Measurements from ENCODE around the gene LRRK1.

Gene LRRK1

GRCh38 chr15:101100593-101101442, 181.7 kb downstream of the LRRK1 start:
- no peak for DNase-seq

DNA sequence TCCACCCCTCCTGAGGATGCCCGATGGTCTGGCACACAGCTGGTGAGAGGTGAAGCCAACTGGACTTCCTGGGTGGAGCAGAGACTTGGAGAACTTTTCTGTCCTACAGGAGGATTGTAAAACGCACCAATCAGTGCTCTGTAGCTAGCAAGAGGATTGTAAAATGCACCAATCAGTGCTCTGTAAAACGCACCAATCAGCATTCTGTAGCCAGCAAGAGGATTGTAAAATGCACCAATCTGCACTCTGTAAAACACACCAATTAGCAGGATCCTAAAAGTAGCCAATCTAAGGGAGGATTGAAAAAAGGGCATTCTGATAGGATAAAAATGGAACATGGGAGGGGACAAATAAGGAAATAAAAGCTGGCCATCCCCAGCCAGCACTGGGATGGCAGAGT, 182.5 kb downstream of the LRRK1 start:
- no peak for DNase-seq

DNA sequence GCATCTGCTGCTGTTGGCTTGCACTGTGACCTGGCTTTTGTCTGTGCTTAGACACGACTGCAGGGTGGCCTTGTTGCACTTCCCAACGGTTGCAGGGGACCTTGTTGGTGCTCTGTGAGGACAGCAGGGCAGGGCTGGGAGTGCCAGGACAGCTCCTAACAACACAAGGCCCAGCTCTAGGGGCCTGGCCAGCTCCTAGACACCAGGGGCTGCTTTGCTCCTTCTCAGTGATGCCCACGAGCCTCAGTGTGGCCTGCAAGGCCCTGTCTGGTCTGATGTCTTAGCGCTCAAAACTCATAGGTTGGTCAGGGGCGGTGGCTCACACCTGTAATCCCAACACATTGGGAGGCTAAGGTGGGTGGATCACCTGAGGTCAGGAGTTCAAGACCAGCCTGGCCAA, 183.6 kb downstream of the LRRK1 start:
- DNase-seq = no peak

DNA sequence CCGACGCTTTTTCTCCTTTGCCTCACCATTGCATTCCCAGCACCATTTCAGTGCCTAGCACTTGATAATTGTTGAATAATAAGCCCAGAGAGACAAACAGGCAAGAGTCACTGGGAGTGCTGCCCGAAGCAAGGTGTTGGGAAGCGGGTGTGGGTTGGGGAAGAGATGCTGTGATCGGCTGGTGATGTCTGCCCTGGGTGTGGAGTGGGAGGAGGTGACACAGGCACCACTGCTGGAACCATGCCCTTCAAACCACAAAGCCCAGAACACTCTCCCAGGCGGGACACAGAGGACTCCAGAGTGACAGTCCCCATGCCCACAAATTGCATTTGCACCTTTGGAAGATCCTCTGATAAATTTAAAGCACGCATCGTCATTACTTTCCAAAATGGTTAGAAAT, 184.4 kb downstream of the LRRK1 start:
- DNase-seq = no peak

DNA sequence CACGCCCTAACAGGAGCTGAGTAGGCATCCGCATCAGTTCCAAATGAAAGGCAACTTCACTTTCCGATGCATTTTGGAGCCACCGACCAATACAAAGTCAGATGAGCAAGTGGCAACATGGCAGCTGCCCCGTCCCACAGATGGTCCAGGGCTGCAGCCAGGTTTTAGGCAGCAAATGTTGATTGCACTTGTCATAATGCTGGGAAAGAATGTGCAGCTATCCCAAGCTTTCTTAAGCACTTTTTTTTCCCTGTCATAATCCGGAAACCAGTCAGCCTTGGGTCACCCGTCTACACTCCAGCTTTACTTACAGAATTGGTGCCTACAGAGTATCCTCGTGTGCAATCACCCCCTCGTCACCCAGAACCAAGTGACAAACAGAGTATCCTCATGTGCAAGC, 185.0 kb downstream of the LRRK1 start:
- DNase-seq = no peak

DNA sequence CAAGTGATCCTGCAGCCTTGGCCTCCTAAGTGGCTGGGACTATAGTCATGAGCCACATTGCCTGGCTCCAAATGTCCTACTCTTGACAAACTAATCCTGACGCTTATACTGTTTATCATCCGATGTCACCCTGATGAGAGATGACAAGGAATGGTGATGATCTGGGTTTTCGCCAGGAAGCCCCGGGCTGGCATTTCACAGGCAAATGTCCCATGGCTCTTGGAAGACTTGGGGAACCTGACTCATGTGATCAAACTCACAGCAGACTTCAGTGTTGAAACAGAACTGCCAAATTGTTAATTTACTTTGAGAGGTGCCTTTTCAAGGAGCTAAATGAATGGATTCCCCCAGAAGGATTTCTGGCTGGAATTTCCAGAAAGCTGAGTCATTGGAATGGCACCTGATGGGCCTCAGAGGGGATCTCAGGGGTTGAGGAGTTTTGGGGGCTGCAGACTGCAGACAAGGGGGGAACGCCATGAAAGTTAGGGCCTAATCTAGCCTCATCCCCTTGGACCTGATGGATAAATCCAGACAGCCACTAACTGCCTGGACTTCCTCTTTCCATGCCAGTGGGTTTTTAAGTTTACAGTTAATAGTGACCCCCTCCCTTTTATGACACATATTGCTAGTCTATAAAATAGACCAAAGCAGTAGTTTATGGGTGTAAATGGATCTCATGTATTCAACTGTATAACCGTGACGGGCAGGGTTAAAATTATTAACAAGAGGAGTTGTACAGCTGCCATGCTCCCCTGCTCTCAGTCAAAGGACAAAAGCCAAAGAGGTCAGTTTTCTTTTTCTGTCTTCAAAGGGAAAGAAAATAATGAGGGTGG, 186.1 kb downstream of the LRRK1 start:
- DNase-seq = no peak

GRCh38 chr15:101107101-101107500, 187.9 kb downstream of the LRRK1 start:
- DNase-seq = no peak

DNA sequence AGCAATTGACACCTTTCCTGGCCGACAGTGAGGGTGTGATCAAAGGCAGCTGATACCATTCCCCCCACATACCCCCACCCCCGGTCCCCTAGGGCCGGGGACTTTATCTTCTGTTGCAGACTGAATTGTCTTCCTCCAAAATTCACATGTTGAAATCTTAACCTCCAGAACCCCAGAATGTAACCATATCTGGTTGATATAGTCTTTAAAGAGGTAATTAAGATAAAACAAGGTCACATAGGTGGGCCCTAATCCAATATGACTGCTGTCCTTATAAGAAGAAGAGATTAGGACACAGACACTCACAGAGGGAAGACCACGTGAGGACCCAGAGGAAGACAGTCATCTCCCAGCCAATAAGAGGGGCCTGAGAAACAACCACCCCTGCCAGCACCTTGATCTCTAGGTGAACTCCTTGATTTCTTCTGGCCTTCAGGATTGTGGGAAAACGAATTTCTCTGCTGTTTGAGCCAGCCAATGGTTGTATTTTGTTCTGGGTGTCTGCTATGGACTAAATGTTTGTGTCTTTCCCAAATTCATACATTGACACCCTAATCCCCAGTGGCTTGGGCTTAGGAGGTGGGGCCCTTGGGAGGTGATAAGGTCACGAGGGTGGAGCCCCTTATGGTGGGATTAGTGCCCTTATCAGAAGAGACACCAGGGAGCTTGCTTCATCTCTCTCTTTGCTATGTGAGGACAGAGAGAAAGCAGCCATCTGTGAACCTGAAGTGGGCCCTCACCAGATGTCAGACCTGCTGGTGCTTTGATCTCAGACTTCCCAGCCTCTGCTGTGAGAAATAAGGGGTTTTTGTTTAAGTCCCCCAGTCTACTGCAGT, 188.7 kb downstream of the LRRK1 start:
- no peak for DNase-seq

- DNase-seq = no peak
Measured at GRCh38 chr15:101108461-101108775, 189.3 kb downstream of the LRRK1 start.

GRCh38 chr15:101108791-101109190, 189.6 kb downstream of the LRRK1 start:
- DNase-seq = no peak

DNA sequence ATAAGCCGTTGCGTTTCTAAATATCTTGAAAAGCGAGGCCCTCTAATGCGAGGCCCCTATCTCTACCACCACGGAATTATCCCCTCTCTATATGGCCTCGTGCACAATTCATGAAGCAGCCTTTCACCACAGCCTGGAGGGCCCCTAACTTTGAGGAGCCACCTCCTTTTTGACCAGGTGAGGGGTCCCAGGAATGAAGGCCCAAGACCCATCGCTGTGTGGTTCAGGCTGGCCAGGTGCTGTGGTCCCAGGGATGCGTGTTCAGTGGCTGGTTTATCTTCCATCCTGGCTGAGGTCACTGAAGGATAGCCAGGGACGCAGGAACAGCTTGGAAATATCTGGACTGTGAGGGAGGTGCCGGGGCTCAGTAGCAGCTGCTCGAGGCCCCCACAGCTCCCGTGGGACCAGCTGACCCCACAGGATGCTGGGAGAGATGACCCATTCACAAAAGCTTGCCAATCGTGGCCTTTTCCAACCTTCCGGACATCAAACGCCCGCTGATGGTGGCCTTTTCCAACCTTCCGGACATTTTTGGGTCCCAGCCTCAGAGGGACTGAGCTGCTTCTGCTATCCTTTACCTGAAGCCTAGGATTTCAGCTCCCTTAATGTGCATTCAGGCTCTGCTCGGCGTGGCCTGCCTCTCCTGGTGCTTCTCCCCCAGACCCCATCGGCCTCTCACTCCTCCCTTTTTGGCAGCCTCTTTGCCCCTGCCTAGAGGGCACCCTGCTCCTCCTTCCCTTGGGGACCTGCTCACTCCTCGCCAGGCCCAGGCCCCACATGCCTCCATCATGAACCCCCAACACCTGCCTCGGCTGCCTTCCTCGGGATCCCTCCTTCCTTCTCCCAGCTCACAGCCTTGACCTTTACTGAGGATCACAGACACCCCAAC, 191.8 kb downstream of the LRRK1 start:
- DNase-seq = no peak

DNA sequence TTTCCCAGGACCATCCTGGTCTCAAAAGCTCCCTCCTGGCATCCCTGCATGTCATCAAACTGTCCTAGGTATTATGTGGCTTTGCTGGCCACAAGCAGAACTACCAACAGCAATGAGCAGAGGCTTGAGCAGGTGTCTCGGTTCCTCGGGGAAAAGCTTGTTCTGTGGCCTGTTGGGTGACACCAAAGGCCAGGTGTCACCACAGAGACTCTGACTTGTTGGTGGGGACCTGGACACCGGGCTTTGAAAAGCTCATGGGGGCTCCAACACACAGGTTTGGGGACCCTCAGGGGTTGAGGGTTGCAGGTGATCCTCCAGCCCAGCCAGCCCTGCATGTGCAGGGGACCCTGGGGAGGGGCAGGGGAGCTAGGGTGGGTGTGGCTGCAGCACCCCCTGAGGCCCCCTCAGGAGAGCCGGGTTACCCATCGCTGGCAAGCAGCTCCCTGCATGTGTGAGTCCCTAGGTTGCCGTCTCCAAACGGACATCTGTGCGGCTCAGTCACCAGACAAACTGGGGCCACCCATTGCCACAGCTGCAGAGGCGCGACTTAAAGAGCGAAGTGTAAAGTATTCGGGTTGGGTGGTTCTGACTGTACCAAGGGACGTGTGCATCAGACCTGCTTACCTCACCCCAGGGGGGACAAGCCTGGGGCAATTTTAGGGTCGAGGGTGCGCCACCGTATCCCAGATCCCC, 192.6 kb downstream of the LRRK1 start:
- DNase-seq = no peak

- DNase-seq = no peak
Measured at GRCh38 chr15:101112336-101113113, 193.4 kb downstream of the LRRK1 start.

DNA sequence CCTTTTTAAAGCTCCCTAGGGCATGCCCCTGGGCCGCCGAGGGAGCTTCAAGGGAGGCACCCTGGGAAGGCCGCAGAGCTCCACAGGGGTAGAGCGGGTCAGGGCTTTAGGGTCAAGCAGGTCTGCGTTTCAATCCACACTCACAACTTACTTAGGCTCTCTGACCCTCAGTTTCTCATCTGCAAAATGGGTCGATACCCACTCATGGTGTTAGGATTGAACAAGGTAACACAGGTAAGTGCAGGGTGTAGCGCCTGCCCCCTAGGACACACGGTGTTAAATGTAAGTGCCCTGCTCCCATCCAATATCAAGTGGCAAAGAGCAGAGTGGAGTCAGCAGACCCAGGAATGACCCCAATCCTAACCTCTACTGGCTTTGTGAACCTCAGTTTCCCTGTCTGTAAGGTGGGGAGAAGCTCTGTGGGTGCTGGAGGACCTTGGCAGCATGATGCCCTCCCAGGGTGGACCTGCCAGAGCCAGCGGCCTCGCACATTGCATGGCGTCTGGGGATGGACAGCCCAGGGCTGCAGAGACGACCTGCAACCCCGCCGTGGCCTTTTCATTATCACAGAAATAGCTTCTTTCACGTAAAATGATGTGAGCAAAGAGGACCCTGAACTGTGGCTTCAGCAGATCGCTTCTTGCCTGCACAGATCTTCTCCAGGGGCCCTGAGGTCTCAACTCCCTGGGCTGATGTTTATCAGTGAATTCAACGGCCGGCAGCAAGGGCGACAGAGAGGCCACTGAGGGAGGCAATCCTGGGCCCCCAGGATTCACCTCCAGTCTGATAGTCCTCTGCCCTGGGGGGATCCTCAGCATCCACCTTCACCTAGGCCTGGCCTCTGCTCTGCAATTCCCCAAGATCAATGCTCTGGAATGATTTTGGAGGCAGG, 194.2 kb downstream of the LRRK1 start:
- DNase-seq = no peak

GRCh38 chr15:101114166-101114565, 195.0 kb downstream of the LRRK1 start:
- DNase-seq = no peak

- DNase-seq = no peak
Measured at GRCh38 chr15:101114610-101115009, 195.5 kb downstream of the LRRK1 start.

DNA sequence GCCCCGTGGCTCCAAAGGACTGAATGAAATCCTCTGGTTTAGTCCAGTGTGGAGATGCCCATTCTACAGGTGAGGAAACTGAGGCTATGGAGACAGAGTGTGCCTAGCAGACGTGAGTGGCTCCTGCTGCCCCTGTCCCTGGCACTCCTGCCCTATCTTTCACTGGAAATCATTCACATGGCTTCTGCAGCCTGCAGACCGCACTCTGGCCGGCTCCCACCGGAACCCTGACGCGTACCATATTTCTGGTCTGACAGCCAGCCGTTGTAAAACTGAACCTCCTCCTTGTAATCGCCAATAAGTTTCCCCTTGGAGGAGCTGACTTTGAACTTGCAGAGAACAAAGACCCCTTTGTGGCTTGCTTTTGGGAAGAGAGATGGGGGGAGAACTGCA, 196.2 kb downstream of the LRRK1 start:
- DNase-seq = no peak

- no peak for DNase-seq
Measured at GRCh38 chr15:101115786-101116680, 196.9 kb downstream of the LRRK1 start.

- DNase-seq = no peak
Measured at GRCh38 chr15:101116681-101116976, 197.5 kb downstream of the LRRK1 start.
